Gastrocnemius medialis (tissue), 4 donors: Measurements from ENCODE around the gene VSTM2B. TPM values are rescaled to one million over a fixed set of nuclear protein-coding genes. Genes with fewer than 3 reads are reported as not detected.

Experiments used
- ATAC-seq, 2 donors: fragments of 150-250 bp; one replicate each; pipeline ENCODE4 v1.9.1; 2016
- DNase-seq, 2 donors: peaks; one replicate each; pipeline ENCODE4 v3.0.0-alpha.2; 2019
- H3K27ac ChIP-seq, 4 donors: fragments of 200-600 bp; sonication (generic); 1 replicate in 1 of 4; 2 replicates in 3 of 4; pipeline ENCODE4 v1.5.1; 2016 to 2018; ENCODE audit warnings: mild to moderate bottlenecking in 2 of 4, moderate library complexity in 1 of 4
- H3K27me3 ChIP-seq, 3 donors: fragments of 200-600 bp; sonication (generic) in 2 of 3; 1 replicate in 1 of 3; 2 replicates in 2 of 3; pipeline versions ENCODE4 v1.5.1 to v1.6.0; 2016 to 2019; ENCODE audit warnings: mild to moderate bottlenecking in 1 of 3, moderate library complexity in 1 of 3
- H3K36me3 ChIP-seq, 2 donors: fragments of 200-600 bp; sonication (generic) in 1 of 2; one replicate each; pipeline ENCODE4 v1.5.1; 2017 to 2018
- H3K4me1 ChIP-seq, 2 donors: fragments of 200-600 bp; sonication (generic) in 1 of 2; one replicate each; pipeline ENCODE4 v1.5.1; 2016 to 2017; ENCODE audit warnings: mild to moderate bottlenecking in 2 of 2
- H3K4me3 ChIP-seq, 4 donors: fragments of 200-600 bp; sonication (generic) in 3 of 4; 1 replicate in 1 of 4; 2 replicates in 3 of 4; pipeline ENCODE4 v1.5.1; 2016 to 2019; ENCODE audit warnings: mild to moderate bottlenecking in 2 of 4
- H3K9me3 ChIP-seq, 3 donors: fragments of 200-600 bp; sonication (generic) in 2 of 3; 1 replicate in 1 of 3; 2 replicates in 2 of 3; pipeline ENCODE4 v1.5.1; 2016 to 2019
- CTCF ChIP-seq, 5 experiments: fragments of 450-650 bp in 3 of 5; fragments of 200-600 bp in 2 of 5; sonication (generic) in 2 of 5; IDR thresholded peaks in 4 of 5; conservative IDR thresholded peaks in 1 of 5; 1 replicate in 4 of 5; 2 replicates in 1 of 5; pipeline ENCODE4 v1.5.1; 2016 to 2019; ENCODE audit warnings: antibody characterized with exemption in 5 of 5, mild to moderate bottlenecking in 3 of 5, moderate library complexity in 3 of 5
- POLR2A ChIP-seq, 2 donors: fragments of 450-650 bp; IDR thresholded peaks; one replicate each; pipeline ENCODE4 v1.6.1; 2017; ENCODE audit warnings: antibody characterized with exemption in 2 of 2, mild to moderate bottlenecking in 2 of 2, moderate library complexity in 2 of 2
- in situ Hi-C, 4 donors: fragments of 200-750 bp; cut with MboI; loops; one replicate each; pipeline versions ENCODE4 v1.15.0 to v1.8.0; 2017; ENCODE audit warnings: low sequenced_read_pairs in 4 of 4
- intact Hi-C: fragments of 100-400 bp; cut with DNase I; formaldehyde crosslinking; loops from one replicate; pipeline ENCODE4 v1.15.1; 2023; ENCODE audit warnings: low total_unique reads
- total RNA-seq, 4 donors: library from RNA; depleted of rRNA; stranded (reverse); fragments of >200 nt; gene quantifications; one replicate each; pipeline versions ENCODE4 v1.1.0 to v1.2.3, GENCODE V29; 2016

Gene VSTM2B
- total RNA-seq, 4 donors from 2014 or later: not detected

GRCh38 chr19:29596080-29596727 is 70.4 kb downstream of the VSTM2B start:
- H3K4me3 ChIP-seq: no peak overlapping the region
- in situ Hi-C loops (no loop called here), intact Hi-C loops (no loop called here)

GRCh38 chr19:29596885-29597525 is 71.2 kb downstream of the VSTM2B start:
- DNase-seq (no peak), ATAC-seq (no peak)
- Histone ChIP-seq H3K4me1 (no peaks in the 10 kb centered on the region), H3K36me3 (no peaks in the 10 kb centered on the region), H3K27me3 (peaks cover 7 to 21% (median 8%) of the 10 kb centered on the region in 3 donors), H3K27ac (no peak overlapping the region), H3K9me3 (no peaks in the 10 kb centered on the region), H3K4me3 (no peak overlapping the region)
- in situ Hi-C loops (no loop called here), intact Hi-C loops (no loop called here)
- TF ChIP-seq POLR2A (IDR thresholded peaks at IDR 0.05): no peak
- TF ChIP-seq CTCF (IDR thresholded peaks at IDR 0.05 in 4 of 5, conservative IDR thresholded peaks at IDR 0.05 in 1 of 5): no peak

More at GRCh38 chr19:29596080-29596727, 70.4 kb downstream of the VSTM2B start:
- Histone ChIP-seq H3K36me3 (no peaks in the 10 kb centered on the region), H3K27me3 (peaks cover 7 to 21% (median 11%) of the 10 kb centered on the region in 3 donors), H3K27ac (no peak overlapping the region), H3K9me3 (no peaks in the 10 kb centered on the region), H3K4me1 (no peaks in the 10 kb centered on the region)
- no peak for ATAC-seq
- no peak for DNase-seq
- TF ChIP-seq POLR2A (IDR thresholded peaks at IDR 0.05) (no peak), CTCF (IDR thresholded peaks at IDR 0.05 in 4 of 5, conservative IDR thresholded peaks at IDR 0.05 in 1 of 5) (no peak)

- no peaks in the 10 kb centered on the region for H3K4me1 ChIP-seq
- no peak for DNase-seq
- intact Hi-C loops: no loop called here
- no peaks in the 10 kb centered on the region for H3K9me3 ChIP-seq
- no peak overlapping the region for H3K4me3 ChIP-seq
- in situ Hi-C loops: no loop called here
- H3K36me3 ChIP-seq: no peaks in the 10 kb centered on the region
- no peak overlapping the region for H3K27ac ChIP-seq
- H3K27me3 ChIP-seq: peaks cover 4 to 21% (median 8%) of the 10 kb centered on the region in 3 donors
- TF ChIP-seq POLR2A (IDR thresholded peaks at IDR 0.05) (no peak), CTCF (IDR thresholded peaks at IDR 0.05 in 4 of 5, conservative IDR thresholded peaks at IDR 0.05 in 1 of 5) (no peak)
- no peak for ATAC-seq
These were observed 72.2 kb downstream of the VSTM2B start for GRCh38 chr19:29598036-29598435.

- no peaks in the 10 kb centered on the region for H3K36me3 ChIP-seq
- TF ChIP-seq CTCF (IDR thresholded peaks at IDR 0.05 in 4 of 5, conservative IDR thresholded peaks at IDR 0.05 in 1 of 5): no peak
- TF ChIP-seq POLR2A (IDR thresholded peaks at IDR 0.05): no peak
- H3K27ac ChIP-seq: no peak overlapping the region
- H3K4me3 ChIP-seq: no peak overlapping the region
- no peaks in the 10 kb centered on the region for H3K9me3 ChIP-seq
- H3K27me3 ChIP-seq: peaks cover 4 to 21% (median 8%) of the 10 kb centered on the region in 3 donors
- H3K4me1 ChIP-seq: no peaks in the 10 kb centered on the region
- no peak for DNase-seq
- intact Hi-C loops: no loop called here
- no peak for ATAC-seq
- in situ Hi-C loops: no loop called here
These were observed 72.7 kb downstream of the VSTM2B start for GRCh38 chr19:29598496-29598895.
